HG03432 (cell line): ENCODE results near the gene KRT2.
"Not testable (repeated sequence)": the region's sequence is repeated elsewhere in the genome, so short reads cannot be mapped to it uniquely, and the experiment has no call there.

ENCODE experiments used
- ATAC-seq: cut with Tn5 transposase; IDR thresholded peaks from one replicate; pipeline ENCODE4 v1.9.1; 2021; ENCODE audit warnings: mild to moderate bottlenecking, moderate library complexity; ENCODE audit not compliant: unreplicated experiment

The KRT2 gene

DNA sequence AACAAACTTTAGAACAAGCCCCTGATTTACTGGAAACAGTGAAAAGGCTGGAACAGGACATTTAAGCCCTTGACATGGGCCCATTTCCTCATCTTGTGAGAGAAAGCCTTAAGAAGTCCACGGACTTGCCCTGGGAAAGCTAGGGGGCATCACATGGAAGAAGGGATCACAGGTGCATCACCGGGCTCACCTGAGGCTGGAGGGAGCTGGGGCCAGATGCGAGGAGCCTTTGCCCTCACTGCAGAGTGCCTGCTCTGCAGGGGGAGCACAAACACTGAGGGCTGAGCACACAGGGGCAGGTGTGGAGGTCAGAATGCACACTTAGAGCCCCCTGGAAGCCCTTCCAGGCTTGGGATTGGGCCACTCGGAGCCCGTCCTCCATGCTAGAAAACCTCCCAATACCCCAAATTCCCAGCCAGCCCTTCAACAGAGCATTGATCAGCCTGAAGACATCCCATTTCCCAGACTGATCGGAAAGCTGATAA lies 33.4 kb upstream of the KRT2 start:
- no peak for ATAC-seq

GRCh38 chr12:52684431-52684830 lies 32.4 kb upstream of the KRT2 start:
- no peak for ATAC-seq

GRCh38 chr12:52683575-52684300 lies 31.7 kb upstream of the KRT2 start:
- no peak for ATAC-seq

- ATAC-seq, result no peak
These were observed 31.0 kb upstream of the KRT2 start for GRCh38 chr12:52682938-52683574.

- ATAC-seq, result no peak
These were observed 30.3 kb upstream of the KRT2 start for GRCh38 chr12:52682381-52682660.

- ATAC-seq, result no peak
These were observed 29.7 kb upstream of the KRT2 start for GRCh38 chr12:52681526-52682380.

DNA sequence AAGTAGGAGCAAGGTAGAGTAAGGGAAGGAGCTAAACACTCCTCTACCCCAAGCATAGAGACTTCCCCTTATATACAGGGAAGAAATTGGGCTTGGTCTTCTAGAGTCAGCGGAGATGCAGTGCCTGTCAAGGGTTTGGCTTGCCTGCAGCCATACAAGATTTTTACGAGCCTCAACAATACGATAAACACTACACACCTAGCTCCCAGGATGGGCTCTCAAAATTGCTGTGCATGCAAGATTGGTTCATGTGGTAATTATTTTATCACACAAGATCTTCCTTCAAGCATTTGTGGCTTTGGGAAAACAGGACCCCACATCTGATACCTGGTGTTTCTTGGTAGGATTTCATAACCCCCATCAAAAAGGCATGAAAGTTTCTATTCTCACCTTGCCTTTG lies 28.4 kb upstream of the KRT2 start, which contains the start of gene KRT1:
KRT1 (minus strand) TSS at position 45 of the 400 bp plus-strand sequence. CDS start 59 bp downstream, outside the sequence.
- ATAC-seq, result no peak

DNA sequence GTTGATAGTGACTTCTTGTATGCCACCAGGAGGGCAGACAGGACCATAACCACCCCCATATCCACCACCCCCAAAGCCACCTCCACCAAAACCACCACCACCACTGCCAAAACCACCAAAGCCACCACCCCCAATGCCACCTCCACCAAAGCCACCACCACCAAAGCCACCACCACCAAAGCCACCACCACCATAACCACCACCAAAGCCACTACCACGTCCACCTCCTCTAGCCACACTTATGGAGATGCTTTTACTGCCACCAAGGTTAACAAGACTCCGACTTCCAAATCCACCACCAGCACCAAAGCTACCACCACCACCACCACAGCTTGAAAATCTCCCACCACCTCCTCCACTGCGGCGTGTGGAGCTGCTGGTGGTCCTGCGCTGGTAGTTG lies 27.9 kb upstream of the KRT2 start:
- no peak for ATAC-seq

- no peak for ATAC-seq
These were observed 25.7 kb upstream of the KRT2 start for GRCh38 chr12:52677671-52678070.

DNA sequence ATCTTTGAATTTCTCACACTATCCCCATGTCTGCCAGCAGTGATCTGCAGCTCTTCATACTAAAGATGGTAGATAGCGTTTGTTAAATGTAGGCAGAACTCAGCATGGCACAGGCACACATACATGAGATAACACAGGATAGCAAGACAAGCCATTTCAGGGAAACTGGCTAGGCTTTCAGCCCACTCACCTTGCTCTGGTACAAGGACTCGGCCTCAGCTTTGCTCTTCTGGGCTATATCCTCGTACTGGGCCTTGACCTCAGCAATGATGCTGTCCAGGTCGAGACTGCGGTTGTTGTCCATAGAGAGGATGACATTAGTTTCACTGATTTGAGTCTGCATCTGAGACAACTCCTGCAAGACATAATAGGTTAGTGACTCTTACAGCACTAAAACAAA lies 25.1 kb upstream of the KRT2 start:
- ATAC-seq, result no peak

DNA sequence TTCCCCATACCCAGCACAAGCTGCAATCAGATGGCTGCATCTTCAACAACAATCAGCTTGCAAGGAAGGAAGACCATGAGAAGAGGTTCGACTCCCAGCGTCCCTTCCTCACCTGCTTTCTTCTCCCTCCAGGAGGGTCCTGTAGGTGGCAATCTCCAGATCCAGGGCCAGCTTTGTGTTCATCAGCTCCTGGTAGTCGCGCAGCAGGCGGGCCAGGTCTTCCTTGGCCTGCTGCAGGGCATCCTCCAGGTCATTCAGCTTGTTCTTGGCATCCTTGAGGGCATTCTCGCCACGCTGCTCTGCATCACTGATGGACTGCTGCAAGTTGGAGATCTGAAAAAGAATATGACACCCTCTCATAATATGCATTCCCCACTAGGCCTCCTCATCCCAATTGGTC lies 24.2 kb upstream of the KRT2 start:
- ATAC-seq, result no peak

GRCh38 chr12:52675301-52675701 lies 23.3 kb upstream of the KRT2 start:
- ATAC-seq, result no peak

GRCh38 chr12:52674433-52674775 lies 22.4 kb upstream of the KRT2 start:
- no peak for ATAC-seq

DNA sequence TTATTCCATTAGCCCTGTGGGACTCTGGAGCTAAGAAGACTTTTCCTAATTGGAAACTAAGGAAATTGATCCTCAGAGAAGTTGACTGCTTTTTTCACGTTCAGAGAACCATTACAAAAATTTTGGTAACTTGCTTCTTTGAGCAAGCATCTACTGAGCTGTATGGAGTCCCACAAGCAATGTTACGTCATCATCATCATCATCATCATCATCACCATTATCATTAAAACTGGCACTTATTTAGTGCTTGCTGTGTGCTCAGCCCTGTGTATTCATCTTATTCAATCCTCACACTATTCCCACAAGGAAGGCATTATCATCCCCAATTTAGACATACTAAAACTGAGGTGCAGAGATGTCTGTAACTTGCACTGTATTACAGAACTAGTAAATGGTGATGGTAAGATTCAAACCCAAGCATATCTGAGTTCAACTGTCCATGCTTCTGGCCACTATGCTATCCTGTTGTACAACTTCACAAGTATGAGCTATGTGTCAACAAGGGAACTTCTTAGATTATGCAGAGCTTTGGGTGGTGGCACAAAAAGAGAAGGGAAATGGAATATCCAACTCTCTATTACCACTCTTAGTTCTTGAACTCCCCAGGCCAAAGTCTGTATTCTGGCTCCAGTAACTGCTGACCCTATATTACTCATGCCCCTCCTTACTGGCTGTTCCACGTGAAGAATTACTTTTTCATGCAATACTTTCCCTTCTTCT lies 21.9 kb upstream of the KRT2 start:
- no peak for ATAC-seq

DNA sequence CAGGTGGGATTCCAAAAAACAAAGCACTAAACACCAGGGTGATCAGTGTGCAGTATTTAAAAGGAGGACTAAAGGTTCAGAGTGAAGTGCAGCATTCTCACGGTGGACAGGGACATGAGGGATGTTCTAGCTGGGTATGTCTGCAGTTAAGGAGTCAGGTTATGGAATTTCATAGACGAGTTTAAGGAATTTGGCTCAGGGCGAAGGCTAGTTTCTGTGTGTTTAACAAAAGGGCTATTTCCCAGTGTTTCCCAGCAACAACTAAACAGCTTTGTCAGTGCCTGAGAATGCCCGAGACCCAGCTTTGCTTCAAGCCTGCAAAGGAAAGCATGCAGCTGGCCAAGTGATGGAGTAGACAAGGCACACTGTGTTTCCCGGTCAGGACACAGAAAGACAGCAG lies 21.2 kb upstream of the KRT2 start:
- no peak for ATAC-seq

DNA sequence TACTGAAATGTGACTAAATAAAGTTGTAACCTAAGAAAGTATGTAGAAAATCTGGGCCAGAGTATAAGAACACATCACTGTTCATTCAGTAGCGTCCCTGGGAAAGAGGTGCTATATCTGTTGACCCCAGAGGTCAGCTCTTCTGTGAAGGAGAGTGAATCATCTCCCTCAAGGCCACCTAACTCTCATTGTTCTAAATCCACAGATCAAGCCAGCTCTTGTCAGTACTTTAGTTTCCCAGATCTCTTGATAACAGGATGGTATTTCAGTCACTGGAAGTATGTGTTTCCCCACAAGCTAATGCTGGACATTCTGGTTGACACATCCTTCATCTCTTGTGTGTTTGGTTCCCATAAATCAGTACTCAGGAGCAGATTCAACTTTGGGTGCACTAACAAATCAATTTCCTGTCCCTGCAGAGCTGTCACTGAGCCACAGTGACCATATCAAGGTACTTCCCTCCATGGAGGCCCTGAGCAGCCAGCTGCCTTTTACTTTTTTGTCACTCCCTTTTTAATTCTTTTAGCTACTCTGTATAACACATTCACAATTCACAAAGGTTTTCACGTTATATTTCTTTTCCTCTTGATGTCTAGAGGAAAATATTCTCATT lies 20.4 kb upstream of the KRT2 start:
- ATAC-seq, result no peak

GRCh38 chr12:52670961-52671360 lies 18.9 kb upstream of the KRT2 start:
- ATAC-seq, result no peak

DNA sequence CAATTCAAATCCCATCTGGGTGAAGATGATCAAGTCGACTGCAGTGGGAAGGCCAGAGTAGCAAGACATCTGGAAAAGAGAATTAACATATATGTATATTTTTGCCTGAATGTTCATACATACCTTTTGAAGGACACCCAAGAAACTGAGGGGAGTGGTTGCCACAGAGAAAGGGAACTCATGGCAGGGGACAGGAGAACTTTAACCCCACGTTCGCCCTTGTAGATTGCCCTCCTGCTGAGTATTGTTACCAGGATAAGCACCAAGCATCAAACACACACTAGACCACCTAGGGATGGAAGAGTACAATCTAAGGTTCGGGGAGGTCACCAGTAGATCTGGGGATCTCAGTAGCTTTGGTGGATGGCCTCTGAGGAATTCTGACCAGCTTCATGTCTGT lies 18.5 kb upstream of the KRT2 start:
- no peak for ATAC-seq

DNA sequence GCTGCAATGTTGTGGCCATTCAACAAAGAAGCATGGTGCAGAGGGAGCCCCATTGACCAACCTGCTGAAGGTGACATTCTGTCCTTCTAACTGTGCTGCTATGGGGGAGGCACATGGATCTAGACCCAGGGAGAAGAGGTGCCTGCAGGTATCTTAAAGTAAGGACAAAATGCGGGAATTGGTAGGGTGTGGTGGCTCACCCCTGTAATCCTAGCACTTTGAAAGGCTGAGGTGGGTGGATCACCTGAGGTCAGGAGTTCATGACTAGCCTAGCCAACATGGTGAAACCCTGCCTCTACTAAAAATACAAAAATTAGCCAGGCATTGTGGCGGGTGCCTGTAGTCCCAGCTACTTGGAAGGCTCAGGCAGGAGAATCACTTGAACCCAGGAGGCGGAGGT lies 17.9 kb upstream of the KRT2 start:
- ATAC-seq, result not testable (repeated sequence)

GRCh38 chr12:52669426-52669825 lies 17.4 kb upstream of the KRT2 start:
- no peak for ATAC-seq

DNA sequence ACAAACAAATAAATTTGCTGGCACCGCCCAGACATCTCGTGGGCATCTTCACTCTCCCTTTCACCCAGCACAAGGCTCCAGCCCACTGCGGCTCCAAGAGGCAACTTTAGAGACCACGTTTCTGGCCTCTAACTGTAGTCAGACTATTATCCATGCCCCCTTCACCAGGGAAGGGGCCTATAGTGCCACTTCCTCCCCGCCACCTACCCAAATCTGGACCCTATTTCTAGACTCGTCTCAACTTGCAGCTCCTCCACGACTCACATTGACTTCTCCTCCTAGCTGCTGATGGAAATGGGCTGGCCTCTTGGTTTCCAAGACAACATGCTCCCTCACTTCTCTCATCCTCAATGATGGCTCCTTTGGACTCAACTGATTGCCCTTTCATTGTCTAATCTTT lies 15.9 kb upstream of the KRT2 start:
- ATAC-seq, result no peak
